Tibial artery (tissue), 4 donors: ENCODE data around the gene RNF217.

Source experiments
- DNase-seq, 2 donors: peaks; one replicate each; pipeline ENCODE4 v3.0.0-alpha.2; 2019
- H3K27ac ChIP-seq, 2 donors: fragments of 200-600 bp; sonication (generic) in 1 of 2; 1 replicate in 1 of 2; 2 replicates in 1 of 2; pipeline ENCODE4 v1.5.1; 2018 to 2019; ENCODE audit warnings: mild to moderate bottlenecking in 1 of 2
- H3K27me3 ChIP-seq, 2 donors: fragments of 200-600 bp; sonication (generic) in 1 of 2; one replicate each; pipeline versions ENCODE4 v1.5.1 to v1.6.0; 2016 to 2019
- H3K36me3 ChIP-seq, 3 donors: fragments of 200-600 bp; sonication (generic) in 2 of 3; one replicate each; pipeline ENCODE4 v1.5.1; 2016 to 2019; ENCODE audit warnings: mild to moderate bottlenecking in 2 of 3
- H3K4me1 ChIP-seq, 4 donors: fragments of 200-600 bp; sonication (generic) in 2 of 4; 1 replicate in 3 of 4; 2 replicates in 1 of 4; pipeline ENCODE4 v1.5.1; 2016 to 2019
- H3K4me3 ChIP-seq, 2 donors: fragments of 200-600 bp; sonication (generic) in 1 of 2; 1 replicate in 1 of 2; 2 replicates in 1 of 2; pipeline ENCODE4 v1.5.1; 2018 to 2019; ENCODE audit warnings: mild to moderate bottlenecking in 2 of 2
- H3K9me3 ChIP-seq, 3 donors: fragments of 200-600 bp; sonication (generic) in 1 of 3; one replicate each; pipeline ENCODE4 v1.5.1; 2016 to 2019
- CTCF ChIP-seq, 2 experiments: fragments of 200-600 bp in 1 of 2; fragments of 450-650 bp in 1 of 2; IDR thresholded peaks; one replicate each; pipeline ENCODE4 v1.5.1; 2017 to 2019; ENCODE audit warnings: antibody characterized with exemption in 2 of 2, mild to moderate bottlenecking in 1 of 2, moderate library complexity in 1 of 2
- intact Hi-C: fragments of 100-400 bp; cut with DNase I; formaldehyde crosslinking; loops from one replicate; pipeline ENCODE4 v1.15.0; 2023; ENCODE audit warnings: low total_unique reads

The RNF217 gene

GRCh38 chr6:124926435-124926834 is 35.8 kb upstream of the RNF217 start:
- no peak for TF ChIP-seq CTCF (IDR thresholded peaks at IDR 0.05)
- Histone ChIP-seq H3K4me3 (no peak overlapping the region), H3K27me3 (no peaks in the 10 kb centered on the region), H3K9me3 (no peaks in the 10 kb centered on the region), H3K36me3 (peaks cover 0 to 6% (median 0%) of the 10 kb centered on the region in 3 donors), H3K27ac (no peak overlapping the region), H3K4me1 (peaks cover 0 to 3% (median 0%) of the 10 kb centered on the region in 4 donors)
- no peak for DNase-seq
- intact Hi-C loops, result no loop called here

- H3K27ac ChIP-seq, result no peak overlapping the region
- DNase-seq, result no peak
- intact Hi-C loops, result no loop called here
- H3K4me1 ChIP-seq, result peaks cover 0 to 3% (median 0%) of the 10 kb centered on the region in 4 donors
- peaks cover 0 to 6% (median 0%) of the 10 kb centered on the region in 3 donors for H3K36me3 ChIP-seq
- no peak for TF ChIP-seq CTCF (IDR thresholded peaks at IDR 0.05)
- no peak overlapping the region for H3K4me3 ChIP-seq
- no peaks in the 10 kb centered on the region for H3K27me3 ChIP-seq
- H3K9me3 ChIP-seq, result no peaks in the 10 kb centered on the region
Observed at GRCh38 chr6:124927806-124928205, 34.4 kb upstream of the RNF217 start.

GRCh38 chr6:124928851-124929250 is 33.4 kb upstream of the RNF217 start:
- intact Hi-C loops, result no loop called here

GRCh38 chr6:124937645-124938044 is 24.6 kb upstream of the RNF217 start:
- no peak for DNase-seq
- H3K27me3 ChIP-seq, result no peaks in the 10 kb centered on the region
- H3K36me3 ChIP-seq, result no peaks in the 10 kb centered on the region
- peak overlapping the region in 1 of 2 donors; percentile 16 for H3K27ac ChIP-seq
- intact Hi-C loops, result no loop called here
- peaks cover 0 to 14% (median 0%) of the 10 kb centered on the region in 4 donors for H3K4me1 ChIP-seq
- no peaks in the 10 kb centered on the region for H3K9me3 ChIP-seq
- H3K4me3 ChIP-seq, result no peak overlapping the region
- TF ChIP-seq CTCF (IDR thresholded peaks at IDR 0.05), result no peak

More at GRCh38 chr6:124928851-124929250, 33.4 kb upstream of the RNF217 start:
- H3K36me3 ChIP-seq, result peaks cover 0 to 6% (median 0%) of the 10 kb centered on the region in 3 donors
- no peak overlapping the region for H3K27ac ChIP-seq
- H3K4me3 ChIP-seq, result no peak overlapping the region
- no peak for DNase-seq
- TF ChIP-seq CTCF (IDR thresholded peaks at IDR 0.05), result no peak
- H3K9me3 ChIP-seq, result no peaks in the 10 kb centered on the region
- no peaks in the 10 kb centered on the region for H3K27me3 ChIP-seq
- peaks cover 0 to 3% (median 0%) of the 10 kb centered on the region in 4 donors for H3K4me1 ChIP-seq

GRCh38 chr6:124941259-124941658 is 21.0 kb upstream of the RNF217 start:
- peaks cover 0 to 14% (median 0%) of the 10 kb centered on the region in 4 donors for H3K4me1 ChIP-seq
- TF ChIP-seq CTCF (IDR thresholded peaks at IDR 0.05), result no peak
- H3K27ac ChIP-seq, result no peak overlapping the region
- intact Hi-C loops, result no loop called here
- no peaks in the 10 kb centered on the region for H3K27me3 ChIP-seq
- H3K36me3 ChIP-seq, result no peaks in the 10 kb centered on the region
- DNase-seq, result no peak
- no peak overlapping the region for H3K4me3 ChIP-seq
- no peaks in the 10 kb centered on the region for H3K9me3 ChIP-seq

- no peaks in the 10 kb centered on the region for H3K27me3 ChIP-seq
- no peaks in the 10 kb centered on the region for H3K36me3 ChIP-seq
- H3K4me3 ChIP-seq, result no peak overlapping the region
- H3K27ac ChIP-seq, result no peak overlapping the region
- no peak for TF ChIP-seq CTCF (IDR thresholded peaks at IDR 0.05)
- H3K4me1 ChIP-seq, result peaks cover 0 to 8% (median 0%) of the 10 kb centered on the region in 4 donors
- intact Hi-C loops, result no loop called here
- no peak for DNase-seq
- H3K9me3 ChIP-seq, result no peaks in the 10 kb centered on the region
Observed at GRCh38 chr6:124943658-124944057, 18.6 kb upstream of the RNF217 start.
